K562 (cell line): ENCODE measurements around the gene SHISA7. TPM values are rescaled to one million over a fixed set of nuclear protein-coding genes. Genes with fewer than 3 reads are reported as not detected.
A peak's percentile ranks its signal among the peaks of the same experiment; 100 is the strongest.

Experiments
- ATAC-seq: fragments of 200-7000 bp; cut with Tn5 transposase; 3 replicates; pipeline ENCODE4 v1.9.1; 2020; ENCODE audit warnings: moderate library complexity
- BruUV-seq: library from RNA; stranded (reverse); fragments of 400-500 nt; replicated peaks from 2 replicates; lab custom pipeline; 2021; lab: Mats Ljungman, UMichigan
- CTCF ChIA-PET: fragments of 300-600 bp; formaldehyde crosslinking; extraction: SDS; loops from one replicate; lab custom pipeline; 2021; ENCODE audit warnings: low intra/inter-chr PET ratio; lab: Yijun Ruan, JAX
- POLR2A ChIA-PET: fragments of 300-600, 350-650 bp; sonication (Branson Sonifier 250); formaldehyde crosslinking; extraction: SDS; loops from one replicate; lab custom pipeline; 2021; ENCODE audit warnings: antibody characterized with exemption, inconsistent platforms; lab: Yijun Ruan, JAX
- DNase-seq, 4 experiments: peaks; one replicate each; pipeline versions ENCODE4 v3.0.0 to v3.0.0-alpha.2; 2011 to 2018; ENCODE audit warnings: low spot score in 3 of 4, mixed read lengths in 3 of 4; ENCODE audit errors: extremely low read depth in 1 of 4
- FAIRE-seq: peaks from 2 replicates; lab custom pipeline; 2011; peaks lifted over from hg19 to GRCh38; lab: Jason Lieb, UNC
- H2AFZ ChIP-seq: 2 replicates; pipeline ENCODE4 v1.6.0; 2011; ENCODE audit warnings: low read depth, low read length, control low read depth, inconsistent platforms
- H3K27ac ChIP-seq: fragments of 200-600 bp; 3 replicates; pipeline ENCODE4 v1.8.0; 2011; ENCODE audit warnings: low read depth, mild to moderate bottlenecking, control low read depth, inconsistent platforms, low read length, moderate library complexity, mixed read lengths; ENCODE audit errors: extremely low read depth
- H3K27me3 ChIP-seq, 2 experiments: fragments of 300-600 bp in 1 of 2; 2 replicates in 1 of 2; 3 replicates in 1 of 2; pipeline versions ENCODE4 v1.6.0 to v1.8.0; 2011; ENCODE audit warnings: inconsistent platforms in 2 of 2, low read length in 2 of 2, mild to moderate bottlenecking in 1 of 2, mixed read lengths in 1 of 2, moderate library complexity in 1 of 2; ENCODE audit not compliant: control insufficient read depth in 2 of 2, insufficient read depth in 2 of 2
- H3K36me3 ChIP-seq: fragments of 300-600 bp; 3 replicates; pipeline ENCODE4 v1.8.0; 2011; ENCODE audit warnings: mild to moderate bottlenecking, low read length, inconsistent platforms; ENCODE audit not compliant: control insufficient read depth, insufficient read depth
- H3K4me1 ChIP-seq, 2 experiments: fragments of 200-600 bp in 1 of 2; replicated peaks in 1 of 2; 2 replicates in 1 of 2; 3 replicates in 1 of 2; pipeline versions ENCODE4 v1.5.1 to v1.8.0; 2011; ENCODE audit warnings: inconsistent platforms in 2 of 2, low read length in 2 of 2, mild to moderate bottlenecking in 1 of 2, mixed read lengths in 1 of 2, moderate library complexity in 1 of 2; ENCODE audit not compliant: control insufficient read depth in 2 of 2, insufficient read depth in 2 of 2
- H3K4me2 ChIP-seq: 2 replicates; pipeline ENCODE4 v1.6.1; 2011; ENCODE audit warnings: low read length, control low read depth, inconsistent platforms, mixed read lengths; ENCODE audit not compliant: insufficient read depth
- H3K4me3 ChIP-seq: fragments of 200-600 bp; sonication (generic), shearing (Covaris generic); 2 replicates; pipeline ENCODE4 v1.5.1; 2016; ENCODE audit warnings: control low read depth, inconsistent platforms
- H3K79me2 ChIP-seq: fragments of 200-600 bp; 3 replicates; pipeline ENCODE4 v1.8.0; 2011; ENCODE audit warnings: low read length, inconsistent platforms; ENCODE audit not compliant: control insufficient read depth, insufficient read depth
- H3K9ac ChIP-seq, 2 experiments: 2 replicates each; pipeline versions ENCODE4 v1.6.0 to v1.6.1; 2011; ENCODE audit warnings: low read depth in 2 of 2, low read length in 2 of 2, control low read depth in 1 of 2, inconsistent platforms in 1 of 2, mild to moderate bottlenecking in 1 of 2, mixed read lengths in 1 of 2; ENCODE audit not compliant: insufficient read depth in 1 of 2
- H3K9me1 ChIP-seq: one replicate; pipeline ENCODE4 v1.6.0; 2011; ENCODE audit warnings: inconsistent platforms, mild to moderate bottlenecking, low read length, moderate library complexity; ENCODE audit not compliant: control insufficient read depth, insufficient read depth
- H3K9me3 ChIP-seq: replicated peaks from 2 replicates; pipeline ENCODE4 v1.5.1; 2011; ENCODE audit warnings: low read depth, low read length, inconsistent platforms; ENCODE audit not compliant: control insufficient read depth, insufficient read depth
- H4K20me1 ChIP-seq: replicated peaks from 2 replicates; pipeline ENCODE4 v1.6.1; 2011; ENCODE audit warnings: low read length, inconsistent platforms, mixed read lengths; ENCODE audit not compliant: control insufficient read depth, insufficient read depth
- E2F6 ChIP-seq, 2 experiments: IDR thresholded peaks; 2 replicates each; pipeline ENCODE4 v1.6.1; 2011; ENCODE audit warnings: borderline replicate concordance in 1 of 2, control low read depth in 1 of 2, low read depth in 1 of 2, low read length in 1 of 2, mild to moderate bottlenecking in 1 of 2, mixed read lengths in 1 of 2, moderate library complexity in 1 of 2; ENCODE audit not compliant: insufficient read depth in 1 of 2, insufficient read length in 1 of 2, poor library complexity in 1 of 2, severe bottlenecking in 1 of 2; ENCODE audit errors: extremely low read depth in 1 of 2
- MTF1 ChIP-seq: fragments of 250-450 bp; sonication (Bioruptor Pico); IDR thresholded peaks from 2 replicates; pipeline ENCODE4 v1.9.0; 2021; ENCODE audit warnings: moderate library complexity, mild to moderate bottlenecking, inconsistent platforms, borderline replicate concordance
- POLR2G ChIP-seq: fragments of 200-400 bp; formaldehyde crosslinking; IDR thresholded peaks from 2 replicates; pipeline ENCODE4 v1.6.1; 2017; ENCODE audit warnings: low read depth, mild to moderate bottlenecking, antibody characterized with exemption, low read length, moderate library complexity
- VEZF1 ChIP-seq: fragments of 200-800 bp; sonication (Bioruptor generic); IDR thresholded peaks from 2 replicates; pipeline ENCODE4 v1.6.1; 2017; ENCODE audit warnings: missing genetic modification characterization, missing compliant biosample characterization
- ZBTB7A ChIP-seq: IDR thresholded peaks from 2 replicates; pipeline ENCODE4 v1.6.1; 2011; ENCODE audit warnings: low read depth, mild to moderate bottlenecking, low read length, moderate library complexity, borderline replicate concordance; ENCODE audit not compliant: control insufficient read depth
- ZNF318 ChIP-seq, 2 experiments: fragments of 450-650 bp; IDR thresholded peaks; 2 replicates each; pipeline ENCODE4 v1.6.1; 2016; ENCODE audit warnings: mild to moderate bottlenecking in 2 of 2, borderline replicate concordance in 1 of 2, low read depth in 1 of 2, moderate library complexity in 1 of 2
- WGBS: fragments of 100-300 bp; shearing (Covaris generic); methylation state at CpG from one replicate; pipeline ENCODE4 v1.1.6; 2016; ENCODE audit warnings: low coverage, mixed read lengths; ENCODE audit not compliant: insufficient coverage; ENCODE audit errors: missing lambda C conversion rate; 5-methylcytosine and 5-hydroxymethylcytosine counted together
- in situ Hi-C: fragments of 300-500 bp; cut with MboI; formaldehyde crosslinking; loops from 4 replicates; pipeline ENCODE4 v1.15.0; 2018; ENCODE audit warnings: inconsistent platforms, mixed read lengths
- intact Hi-C: fragments of 100-400 bp; cut with micrococcal nuclease; formaldehyde crosslinking; loops from 2 replicates; pipeline ENCODE4 v1.14.2; 2022
- polyA plus RNA-seq, 8 experiments: library from polyadenylated mRNA; depleted of rRNA in 4 of 8; stranded (reverse) in 5 of 8; unstranded in 3 of 8; fragments of >200 nt; fragmentation: Nextera tagmentation in 2 of 8; fragmentation: Illumina TruSeq in 1 of 8; extraction: Ambion mirVana in 2 of 8; extraction: Trizol in 1 of 8; gene quantifications; 2 replicates each; pipeline versions ENCODE4 v1.2.1 to v1.2.3, GENCODE V29; 2011 to 2014; ENCODE audit warnings: inconsistent platforms in 1 of 8, missing spikeins in 1 of 8
- total RNA-seq, 7 experiments: library from RNA; depleted of rRNA in 6 of 7; stranded (reverse); fragments of >200 nt in 6 of 7; fragmentation: Illumina TruSeq in 2 of 7; extraction: Trizol in 2 of 7; gene quantifications; 2 replicates each; pipeline versions ENCODE4 v1.2.1 to v1.2.3, GENCODE V29; 2011 to 2021; ENCODE audit warnings: low replicate concordance in 1 of 7

SHISA7 gene
- total and polyA plus RNA-seq, 9 of the 15 experiments (the other 6 are each of a cell fraction or from before 2014, with no cell fraction given): 0.01 to 0.40 (median 0.07) TPM

GRCh38 chr19:55442372-55442961, 633 bp downstream of the SHISA7 start:
- DNase-seq: peak in 3 of 4 experiments; percentile 27 to 73 (median 71)
- peaks cover 6 to 26% of the 10 kb centered on the region in 2 experiments for H3K27me3 ChIP-seq
- no TSS peak for BruUV-seq
- peaks cover 21 to 56% of the 10 kb centered on the region in 2 experiments for H3K4me1 ChIP-seq
- intact Hi-C loops (no loop called here), in situ Hi-C loops (loop anchor here (25.0 kb wide), 1 partner anchor 780 kb away; the partner anchor contains the start of gene LILRB4)
- H3K4me2 ChIP-seq: peak overlapping the region; percentile 44; the same call in 1 of the 2 replicates
- WGBS: 0% methylated on average over 30 of the region's 72 CpGs
- 0 out of 2 replicates have a peak overlapping the region, but pooled peaks have one; percentile 48 for H2AFZ ChIP-seq
- FAIRE-seq: no peak
- H4K20me1 ChIP-seq: peaks cover 10% of the 10 kb centered on the region
- peak overlapping the region in 1 of 2 experiments; percentile 61; a peak in 2 of 4 replicates for H3K9ac ChIP-seq
- H3K4me3 ChIP-seq: 0 out of 2 replicates have a peak overlapping the region, but pooled peaks have one; percentile 0
- no peak overlapping the region for H3K27ac ChIP-seq
- ChIA-PET POLR2A (no interaction called here), CTCF (no interaction called here)
- H3K9me1 ChIP-seq: no peaks in the 10 kb centered on the region
- no peaks in the 10 kb centered on the region for H3K9me3 ChIP-seq
- H3K36me3 ChIP-seq: no peaks in the 10 kb centered on the region
- ATAC-seq: no peak
- H3K79me2 ChIP-seq: no peaks in the 10 kb centered on the region
- TF ChIP-seq POLR2G (0 out of 2 replicates have a peak, but pooled peaks have one; percentile 30), ZBTB7A (peak; percentile 30; the same call in 1 of the 2 replicates), VEZF1 (CRISPR knock-in tag) (peak; percentile 27; the same call in 1 of the 2 replicates), ZNF318 (IDR thresholded peaks at IDR 0.05; ENCODE audit: borderline replicate concordance in 1 of 2, low read depth in 1 of 2) (no peak), MTF1 (CRISPR knock-in tag) (no peak), E2F6 (IDR thresholded peaks at IDR 0.05; ENCODE audit: borderline replicate concordance in 1 of 2, extremely low read depth in 1 of 2, insufficient read depth in 1 of 2, insufficient read length in 1 of 2, low read depth in 1 of 2, low read length in 1 of 2, poor library complexity in 1 of 2, severe bottlenecking in 1 of 2) (peak in 1 of 2 experiments; percentile 36)
